Esophagus muscularis mucosa (tissue), 4 donors: ENCODE data around the gene FURIN. TPM values are rescaled to one million over a fixed set of nuclear protein-coding genes. Genes with fewer than 3 reads are reported as not detected.

Experiments used
- DNase-seq: peaks from one replicate; pipeline ENCODE4 v3.0.0-alpha.2; 2017; ENCODE audit errors: extremely low spot score
- H3K27ac ChIP-seq, 4 donors: fragments of 200-600 bp; sonication (generic); replicated peaks in 1 of 4; 1 replicate in 3 of 4; 2 replicates in 1 of 4; pipeline ENCODE4 v1.5.1; 2016 to 2019; ENCODE audit warnings: mild to moderate bottlenecking in 1 of 4
- H3K27me3 ChIP-seq, 4 donors: fragments of 200-600 bp; sonication (generic); one replicate each; pipeline versions ENCODE4 v1.5.1 to v1.6.0; 2016 to 2019
- H3K36me3 ChIP-seq, 4 donors: fragments of 200-600 bp; sonication (generic); one replicate each; pipeline ENCODE4 v1.5.1; 2016 to 2019
- H3K4me1 ChIP-seq, 4 donors: fragments of 200-600 bp; sonication (generic); one replicate each; pipeline ENCODE4 v1.5.1; 2016 to 2019
- H3K4me3 ChIP-seq, 4 donors: fragments of 200-600 bp; sonication (generic); 1 replicate in 2 of 4; 2 replicates in 2 of 4; pipeline ENCODE4 v1.5.1; 2016 to 2019; ENCODE audit warnings: mild to moderate bottlenecking in 4 of 4, moderate library complexity in 1 of 4
- H3K9me3 ChIP-seq, 4 donors: fragments of 200-600 bp; sonication (generic); 1 replicate in 3 of 4; 2 replicates in 1 of 4; pipeline ENCODE4 v1.5.1; 2016 to 2019
- EP300 ChIP-seq: sonication (generic); formaldehyde crosslinking; IDR thresholded peaks from one replicate; pipeline ENCODE4 v1.6.1; 2017; ENCODE audit warnings: antibody characterized with exemption
- POLR2A ChIP-seq: fragments of 450-650 bp; IDR thresholded peaks from one replicate; pipeline ENCODE4 v1.6.1; 2017; ENCODE audit warnings: antibody characterized with exemption, moderate library complexity, mild to moderate bottlenecking, low read depth
- POLR2AphosphoS5 ChIP-seq, 2 donors: sonication (generic); formaldehyde crosslinking; IDR thresholded peaks; one replicate each; pipeline ENCODE4 v1.6.1; 2017; ENCODE audit warnings: antibody characterized with exemption in 2 of 2
- WGBS: methylation state at CpG from one replicate; pipeline ENCODE4 v1.1.5; 2018; 5-methylcytosine and 5-hydroxymethylcytosine counted together
- intact Hi-C: fragments of 100-400 bp; cut with DNase I; formaldehyde crosslinking; loops from one replicate; pipeline ENCODE4 v1.15.1; 2023
- total RNA-seq, 4 donors: library from RNA; depleted of rRNA; stranded (reverse); fragments of >200 nt; gene quantifications; one replicate each; pipeline versions ENCODE4 v1.1.0 to v1.2.1, GENCODE V29; 2016
- TF ChIP-seq, protein P1 (sequence below), 3 experiments: fragments of 200-600 bp in 2 of 3; fragments of 450-650 bp in 1 of 3; sonication (generic) in 2 of 3; IDR thresholded peaks; one replicate each; pipeline ENCODE4 v1.5.1; 2017 to 2019; ENCODE audit warnings: antibody characterized with exemption in 3 of 3, mild to moderate bottlenecking in 2 of 3, moderate library complexity in 1 of 3

Gene FURIN
- total RNA-seq, 4 donors from 2014 or later, result 39.0 to 84.0 (median 80.3) TPM

GRCh38 chr15:90887037-90887481 lies 18.7 kb downstream of the FURIN start:
- intact Hi-C loops, result loop anchor here (2.0 kb wide), 1 partner anchor 238 kb away; no protein-coding TSS in a partner anchor
- no peak overlapping the region for H3K27ac ChIP-seq
- peaks cover 32 to 50% (median 48%) of the 10 kb centered on the region in 4 donors for H3K4me1 ChIP-seq
- 93% methylated on average over 2 of the region's 13 CpGs for WGBS
- H3K36me3 ChIP-seq, result peaks cover 29 to 59% (median 53%) of the 10 kb centered on the region in 4 donors
- H3K4me3 ChIP-seq, result no peak overlapping the region
- no peak for DNase-seq
- TF ChIP-seq EP300, result no peak
- no peaks in the 10 kb centered on the region for H3K9me3 ChIP-seq
- no peaks in the 10 kb centered on the region for H3K27me3 ChIP-seq

DNA sequence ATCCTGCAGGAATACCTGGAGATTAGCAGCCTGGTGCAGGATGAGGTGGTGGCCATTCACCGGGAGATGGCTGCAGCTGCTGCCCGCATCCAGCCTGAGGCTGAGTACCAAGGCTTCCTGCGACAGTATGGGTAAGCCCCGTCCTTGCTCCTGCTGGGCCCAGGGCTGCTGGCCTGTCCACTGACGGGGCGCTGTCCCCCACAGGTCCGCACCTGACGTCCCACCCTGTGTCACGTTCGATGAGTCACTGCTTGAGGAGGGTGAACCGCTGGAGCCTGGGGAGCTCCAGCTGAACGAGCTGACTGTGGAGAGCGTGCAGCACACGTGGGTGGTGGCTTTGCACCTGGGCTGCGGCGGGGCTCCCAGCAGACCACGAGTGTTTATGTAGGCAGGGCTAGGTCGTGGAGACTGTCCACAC lies 20.9 kb downstream of the FURIN start:
- no peaks in the 10 kb centered on the region for H3K9me3 ChIP-seq
- 75% methylated on average over 8 of the region's 18 CpGs for WGBS
- H3K36me3 ChIP-seq, result peaks cover 52 to 76% (median 68%) of the 10 kb centered on the region in 4 donors

GRCh38 chr15:90889736-90890456 lies 21.5 kb downstream of the FURIN start:
- peaks cover 57 to 82% (median 74%) of the 10 kb centered on the region in 4 donors for H3K36me3 ChIP-seq
- no peak for DNase-seq
- WGBS, result 90% methylated on average over 26 of the region's 31 CpGs

More for the DNA sequence above, 20.9 kb downstream of the FURIN start:
- TF ChIP-seq, protein P1, sequence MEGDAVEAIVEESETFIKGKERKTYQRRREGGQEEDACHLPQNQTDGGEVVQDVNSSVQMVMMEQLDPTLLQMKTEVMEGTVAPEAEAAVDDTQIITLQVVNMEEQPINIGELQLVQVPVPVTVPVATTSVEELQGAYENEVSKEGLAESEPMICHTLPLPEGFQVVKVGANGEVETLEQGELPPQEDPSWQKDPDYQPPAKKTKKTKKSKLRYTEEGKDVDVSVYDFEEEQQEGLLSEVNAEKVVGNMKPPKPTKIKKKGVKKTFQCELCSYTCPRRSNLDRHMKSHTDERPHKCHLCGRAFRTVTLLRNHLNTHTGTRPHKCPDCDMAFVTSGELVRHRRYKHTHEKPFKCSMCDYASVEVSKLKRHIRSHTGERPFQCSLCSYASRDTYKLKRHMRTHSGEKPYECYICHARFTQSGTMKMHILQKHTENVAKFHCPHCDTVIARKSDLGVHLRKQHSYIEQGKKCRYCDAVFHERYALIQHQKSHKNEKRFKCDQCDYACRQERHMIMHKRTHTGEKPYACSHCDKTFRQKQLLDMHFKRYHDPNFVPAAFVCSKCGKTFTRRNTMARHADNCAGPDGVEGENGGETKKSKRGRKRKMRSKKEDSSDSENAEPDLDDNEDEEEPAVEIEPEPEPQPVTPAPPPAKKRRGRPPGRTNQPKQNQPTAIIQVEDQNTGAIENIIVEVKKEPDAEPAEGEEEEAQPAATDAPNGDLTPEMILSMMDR (IDR thresholded peaks at IDR 0.05), result no peak
- no peak for TF ChIP-seq POLR2A
- TF ChIP-seq EP300, result no peak
- no peak for TF ChIP-seq POLR2AphosphoS5 (IDR thresholded peaks at IDR 0.05)
- H3K4me1 ChIP-seq, result peaks cover 17 to 28% (median 28%) of the 10 kb centered on the region in 4 donors
- no peak for DNase-seq
- intact Hi-C loops, result no loop called here
- H3K4me3 ChIP-seq, result no peak overlapping the region
- no peaks in the 10 kb centered on the region for H3K27me3 ChIP-seq
- no peak overlapping the region for H3K27ac ChIP-seq

DNA sequence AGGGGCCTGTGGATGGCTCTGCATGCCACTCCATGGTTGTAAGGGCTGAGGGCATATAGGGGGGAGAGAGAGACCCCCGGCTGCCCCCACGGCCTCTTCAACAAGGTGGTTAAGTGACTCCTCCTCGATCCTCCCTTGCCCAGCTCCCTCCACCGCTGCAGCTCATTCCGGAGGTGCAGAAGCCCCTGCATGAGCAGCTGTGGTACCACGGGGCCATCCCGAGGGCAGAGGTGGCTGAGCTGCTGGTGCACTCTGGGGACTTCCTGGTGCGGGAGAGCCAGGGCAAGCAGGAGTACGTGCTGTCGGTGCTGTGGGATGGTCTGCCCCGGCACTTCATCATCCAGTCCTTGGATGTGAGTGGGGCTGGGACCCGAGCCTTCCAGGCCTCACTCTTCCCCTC lies 22.5 kb downstream of the FURIN start:
- intact Hi-C loops, result no loop called here
- no peak for DNase-seq
- Histone ChIP-seq H3K27ac (no peak overlapping the region), H3K4me1 (peaks cover 13 to 20% (median 13%) of the 10 kb centered on the region in 4 donors), H3K4me3 (no peak overlapping the region), H3K9me3 (no peaks in the 10 kb centered on the region), H3K36me3 (peaks cover 58 to 91% (median 83%) of the 10 kb centered on the region in 4 donors), H3K27me3 (no peaks in the 10 kb centered on the region)
- 67% methylated on average over 4 of the region's 12 CpGs for WGBS
- TF ChIP-seq POLR2A, result no peak
- TF ChIP-seq, protein P1 (IDR thresholded peaks at IDR 0.05), result no peak

More at GRCh38 chr15:90889736-90890456, 21.5 kb downstream of the FURIN start:
- Histone ChIP-seq H3K4me1 (peaks cover 17 to 23% (median 22%) of the 10 kb centered on the region in 4 donors), H3K27ac (no peak overlapping the region), H3K27me3 (no peaks in the 10 kb centered on the region), H3K4me3 (no peak overlapping the region), H3K9me3 (no peaks in the 10 kb centered on the region)
- TF ChIP-seq POLR2A, result no peak
- TF ChIP-seq, protein P1 (IDR thresholded peaks at IDR 0.05), result no peak
- no peak for TF ChIP-seq EP300
- TF ChIP-seq POLR2AphosphoS5 (IDR thresholded peaks at IDR 0.05), result no peak
- intact Hi-C loops, result no loop called here

- intact Hi-C loops, result no loop called here
- H3K9me3 ChIP-seq, result no peaks in the 10 kb centered on the region
- 86% methylated on average over 6 of the region's 8 CpGs for WGBS
- H3K4me3 ChIP-seq, result no peak overlapping the region
- peaks cover 6 to 17% (median 7%) of the 10 kb centered on the region in 4 donors for H3K4me1 ChIP-seq
- TF ChIP-seq POLR2AphosphoS5 (IDR thresholded peaks at IDR 0.05) (no peak), POLR2A (no peak), EP300 (no peak)
- TF ChIP-seq, protein P1 (IDR thresholded peaks at IDR 0.05), result no peak
- peaks cover 58 to 95% (median 86%) of the 10 kb centered on the region in 4 donors for H3K36me3 ChIP-seq
- DNase-seq, result no peak
- no peak overlapping the region for H3K27ac ChIP-seq
- no peaks in the 10 kb centered on the region for H3K27me3 ChIP-seq
Observed at GRCh38 chr15:90891346-90891949, 23.1 kb downstream of the FURIN start.
